Fibroblast of peridontal ligament (primary cell): ENCODE data around the gene SLA2.

Experiments used
- DNase-seq: peaks from one replicate; pipeline ENCODE4 v3.0.0-alpha.2; 2010; ENCODE audit errors: extremely low read depth

SLA2 gene

DNA sequence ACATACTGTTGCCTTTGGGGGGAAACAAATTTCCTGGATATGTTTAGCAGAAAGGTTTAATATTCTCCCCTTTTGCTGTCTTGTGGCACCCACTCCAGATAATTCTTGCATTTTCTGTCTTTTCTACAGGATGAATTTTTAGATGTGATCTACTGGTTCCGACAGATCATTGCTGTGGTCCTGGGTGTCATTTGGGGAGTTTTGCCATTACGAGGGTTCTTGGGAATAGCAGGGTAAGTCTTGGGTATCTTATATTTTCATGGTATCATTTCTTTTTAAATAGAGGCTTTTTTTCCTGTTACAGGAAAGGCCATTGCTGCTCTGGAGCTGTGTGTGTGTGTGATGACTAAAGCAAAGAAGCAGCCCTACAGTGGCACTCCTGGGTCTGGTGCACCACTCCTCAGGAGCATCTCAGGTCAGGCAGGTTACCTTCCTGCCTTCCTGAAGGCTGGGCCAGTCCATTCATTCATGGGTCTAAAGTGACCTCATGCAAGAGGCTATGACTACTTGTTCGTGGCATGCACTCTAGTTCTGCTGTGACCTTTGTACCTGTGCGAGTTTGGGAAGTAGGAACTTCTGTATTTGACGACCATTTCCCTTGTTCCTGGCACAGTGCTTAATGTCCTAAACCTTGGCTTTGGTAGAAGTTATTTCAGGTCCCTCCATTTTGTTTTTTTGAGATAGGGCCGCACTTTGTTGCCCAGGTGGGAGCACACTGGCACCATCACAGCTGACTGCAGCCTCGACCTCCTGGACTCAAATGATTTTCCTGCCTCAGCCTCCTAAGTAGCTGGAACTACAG is 38.2 kb downstream of the SLA2 start:
- no peak for DNase-seq

DNA sequence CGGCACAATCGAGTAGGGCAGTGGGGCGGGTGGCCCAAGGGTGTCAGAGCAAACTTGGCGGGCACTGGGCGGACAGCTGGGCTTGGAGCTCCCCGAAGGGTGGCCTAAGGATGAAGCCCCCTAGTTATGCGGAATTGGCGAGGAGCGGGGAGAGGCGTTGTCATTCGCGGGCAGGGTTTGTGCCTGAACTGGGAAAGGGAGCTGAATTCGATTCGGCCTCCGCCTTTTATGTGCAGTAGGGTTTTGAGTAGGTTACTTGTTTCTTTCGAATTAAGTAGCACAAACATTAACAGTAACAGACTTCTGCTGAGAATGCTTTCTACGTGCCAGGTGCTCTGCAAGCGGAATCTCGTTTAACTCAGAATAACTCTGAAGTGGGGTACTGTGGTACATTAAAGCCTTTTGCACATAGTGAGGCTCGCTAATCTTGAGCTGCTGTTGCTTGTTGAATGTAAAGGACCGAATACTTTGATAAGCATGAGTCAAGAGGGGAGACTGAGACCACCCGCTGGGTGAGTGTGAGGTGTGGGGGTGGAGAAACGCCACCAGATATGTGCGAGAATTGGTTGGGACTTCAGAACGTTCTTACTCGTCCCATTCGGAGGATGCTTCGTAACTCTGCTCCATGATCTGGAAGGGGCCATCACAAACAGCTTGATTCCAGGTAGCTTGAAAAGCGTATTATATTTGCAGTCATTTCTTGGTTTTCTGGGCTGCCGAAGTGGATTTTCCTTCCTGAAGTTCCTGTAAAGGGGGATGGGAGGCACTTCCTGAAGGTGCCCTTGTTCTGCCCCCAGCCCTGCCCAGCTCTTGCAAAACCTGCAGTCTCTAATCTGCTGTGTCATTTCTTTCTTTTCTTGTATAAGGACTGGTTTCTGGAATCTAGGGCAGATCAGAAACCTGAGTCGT is 39.6 kb downstream of the SLA2 start:
- DNase-seq: peak; percentile 28

DNA sequence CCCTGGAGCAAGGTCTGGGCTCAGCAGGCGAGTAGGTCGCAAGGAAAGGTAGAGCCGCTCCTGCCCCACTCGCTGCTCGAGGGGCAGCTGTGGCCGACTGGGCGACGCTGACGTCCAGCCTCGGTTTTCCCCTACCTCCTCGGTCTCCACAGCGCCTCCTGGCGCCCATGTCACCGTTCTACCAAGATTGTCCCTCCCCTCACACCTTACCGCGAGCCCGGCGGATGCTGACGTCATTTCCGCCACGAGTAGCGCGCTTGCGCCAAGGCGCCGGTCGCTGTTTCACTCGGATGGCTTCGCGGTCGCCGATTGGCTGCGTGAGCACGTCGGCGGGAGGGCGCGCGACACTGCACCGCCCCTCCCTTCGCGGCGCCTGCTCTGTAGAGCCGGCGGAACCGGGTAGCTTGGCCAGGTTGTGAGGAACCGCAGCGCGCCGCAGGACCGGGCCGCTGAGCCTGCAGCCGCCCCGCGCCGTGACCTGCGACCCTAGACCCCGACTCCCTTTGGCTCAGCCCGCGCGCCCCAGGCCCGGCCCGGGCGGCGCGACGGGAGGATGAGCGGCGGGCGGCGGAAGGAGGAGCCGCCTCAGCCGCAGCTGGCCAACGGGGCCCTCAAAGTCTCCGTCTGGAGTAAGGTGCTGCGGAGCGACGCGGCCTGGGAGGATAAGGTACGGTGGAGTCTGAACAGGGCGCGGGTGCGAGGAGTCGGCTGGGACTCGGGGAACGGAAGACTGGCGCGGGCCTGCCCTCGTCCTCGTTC is 40.4 kb downstream of the SLA2 start, which contains the start of gene RAB5IF:
Gene RAB5IF (plus strand): TSS at position 381 of the 759 bp plus-strand sequence. CDS start 173 bp downstream, at position 554.
- peak; percentile 98 for DNase-seq

DNA sequence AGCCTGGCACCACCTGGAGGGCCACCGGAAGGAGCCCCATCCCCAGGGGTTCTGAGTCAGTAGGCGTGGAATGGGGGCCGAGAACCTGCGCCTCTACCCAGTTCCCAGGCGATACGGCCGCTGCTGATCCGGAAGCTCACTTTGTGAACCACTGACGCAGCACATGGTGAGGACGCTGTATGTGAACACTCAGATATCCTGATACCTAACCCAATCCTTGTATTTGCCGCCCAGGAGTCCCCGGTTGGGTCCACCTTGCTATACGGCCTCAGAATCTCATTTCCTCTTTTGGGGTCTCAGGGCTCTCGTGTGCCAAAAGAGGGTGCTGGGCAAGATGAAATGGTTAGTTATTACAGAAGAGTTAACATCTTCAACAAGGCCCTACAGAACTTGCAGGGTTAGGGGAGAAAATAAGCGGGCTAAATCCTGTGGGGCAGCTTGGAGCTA is 41.0 kb downstream of the SLA2 start:
- no peak for DNase-seq

DNA sequence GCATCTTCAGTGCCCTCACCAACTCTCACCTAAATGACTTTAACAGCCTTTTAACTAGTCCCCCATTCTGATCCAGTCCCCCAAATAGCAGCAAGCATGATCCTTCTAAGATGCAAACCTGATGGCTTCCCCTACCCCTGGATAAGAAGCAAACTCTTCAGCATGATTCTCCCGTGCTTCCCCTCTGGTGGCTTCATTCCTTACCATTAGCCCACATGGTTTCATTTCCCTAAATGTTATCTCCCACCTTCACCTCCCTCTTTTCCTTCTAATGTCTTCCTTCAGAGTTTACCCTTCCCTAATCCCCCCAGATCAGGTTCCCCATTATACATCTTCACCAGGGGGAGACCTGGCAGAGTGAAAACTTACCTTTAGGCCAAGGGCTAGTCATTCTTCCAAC is 44.5 kb downstream of the SLA2 start:
- no peak for DNase-seq

DNA sequence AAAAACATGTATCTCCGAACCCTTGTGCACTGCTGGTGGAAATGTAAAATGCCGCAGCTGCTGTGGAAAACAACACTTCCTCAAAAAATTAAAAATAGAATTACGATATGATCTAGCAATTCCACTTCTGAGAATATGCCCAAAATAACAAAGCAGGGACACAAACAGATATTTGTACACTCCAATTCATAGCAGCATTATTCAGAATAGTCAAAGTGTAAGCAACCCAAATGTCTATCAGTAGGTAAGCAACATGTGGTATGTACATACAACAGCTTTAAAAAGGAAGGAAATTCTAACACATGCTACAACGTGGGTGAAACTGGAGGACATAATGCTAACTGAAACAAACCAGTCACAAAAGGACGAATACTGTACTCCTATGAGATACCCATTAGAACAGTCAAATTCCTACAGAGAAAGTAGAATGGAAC is 46.1 kb downstream of the SLA2 start:
- no peak for DNase-seq

DNA sequence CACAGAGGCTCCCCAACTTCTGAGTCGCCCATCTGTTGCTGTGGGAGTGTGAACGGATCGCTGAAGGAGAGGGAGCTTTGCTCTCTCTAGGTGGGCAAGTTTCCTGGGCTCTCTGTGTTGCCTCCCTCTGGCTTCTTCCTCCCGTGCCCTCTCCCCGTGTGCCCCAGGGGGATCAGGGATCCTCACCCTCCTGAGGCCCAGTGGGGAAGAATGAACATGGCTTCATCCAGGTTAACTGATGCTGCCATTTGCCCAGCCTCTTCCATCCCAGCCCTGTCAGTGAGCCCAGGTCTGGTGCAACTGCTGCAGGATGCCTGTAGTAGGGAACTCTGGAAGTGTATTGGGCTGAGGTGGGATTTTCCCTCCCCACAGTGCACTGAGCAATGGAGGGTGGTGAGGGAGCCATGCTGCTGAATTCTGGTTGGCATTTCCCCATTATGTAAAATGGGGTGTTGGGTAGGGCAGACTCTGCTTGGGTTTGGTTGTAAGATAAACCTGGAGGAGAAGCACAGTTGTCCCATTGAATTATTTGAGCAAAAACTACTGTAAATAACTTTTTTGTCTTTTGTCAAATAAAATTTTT is 52.6 kb downstream of the SLA2 start:
- no peak for DNase-seq

DNA sequence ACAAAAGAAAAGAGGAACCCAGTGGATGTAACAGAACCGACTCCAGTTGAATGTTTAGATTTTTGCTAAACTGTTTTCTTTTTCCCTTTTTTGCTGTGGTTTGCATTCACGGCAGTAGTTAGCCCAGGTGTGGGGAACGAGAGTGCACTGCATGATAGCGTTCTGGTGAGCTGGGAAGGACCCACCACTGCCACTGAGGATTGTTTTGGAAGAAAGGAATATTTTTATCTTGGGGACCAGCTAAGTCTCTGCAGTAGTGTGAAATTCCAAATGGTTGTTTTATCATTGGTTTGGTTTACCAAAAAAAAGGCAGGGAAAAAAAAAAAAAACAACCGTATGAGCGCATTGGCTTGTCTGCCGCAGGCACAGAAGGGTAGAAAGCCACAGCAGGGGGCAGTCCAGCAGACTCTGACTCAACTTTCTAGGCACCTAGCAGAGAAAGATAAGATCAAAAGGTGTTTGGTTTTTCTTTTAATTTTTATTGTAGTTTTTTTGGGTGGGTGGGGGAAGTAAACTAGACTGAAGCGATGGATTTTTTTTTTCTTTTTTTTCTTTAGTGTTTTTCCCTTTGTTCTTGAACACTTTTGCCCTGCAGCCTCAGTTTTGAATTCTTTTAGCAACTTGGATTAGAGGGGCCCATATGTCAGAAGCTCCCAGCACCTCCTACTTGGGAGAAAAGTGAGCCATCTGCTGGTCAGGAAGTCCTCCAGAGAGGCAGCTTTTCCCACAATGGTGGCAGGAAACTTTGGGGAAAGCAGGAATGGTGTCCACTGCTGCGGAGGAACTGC is 53.9 kb downstream of the SLA2 start:
- peak; percentile 51 for DNase-seq

DNA sequence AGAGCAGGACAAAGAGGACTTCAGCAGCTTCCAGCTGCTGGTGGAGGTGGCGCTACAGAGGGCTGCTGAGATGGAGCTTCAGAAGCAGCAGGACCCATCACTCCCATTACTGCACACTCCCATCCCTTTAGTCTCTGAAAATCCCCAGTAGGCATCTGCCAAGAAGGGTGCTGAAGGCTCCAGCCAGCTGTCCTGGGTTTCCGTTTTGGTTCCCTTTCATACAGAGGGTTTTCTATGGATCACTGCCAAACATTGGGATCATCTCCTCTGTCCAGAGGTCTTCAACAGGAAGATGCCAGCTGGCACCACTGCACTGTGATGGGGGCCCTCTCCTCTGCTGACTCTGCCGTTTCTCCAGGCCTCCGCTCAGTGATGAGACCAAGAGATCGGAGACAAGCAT is 54.7 kb downstream of the SLA2 start:
- DNase-seq: no peak

DNA sequence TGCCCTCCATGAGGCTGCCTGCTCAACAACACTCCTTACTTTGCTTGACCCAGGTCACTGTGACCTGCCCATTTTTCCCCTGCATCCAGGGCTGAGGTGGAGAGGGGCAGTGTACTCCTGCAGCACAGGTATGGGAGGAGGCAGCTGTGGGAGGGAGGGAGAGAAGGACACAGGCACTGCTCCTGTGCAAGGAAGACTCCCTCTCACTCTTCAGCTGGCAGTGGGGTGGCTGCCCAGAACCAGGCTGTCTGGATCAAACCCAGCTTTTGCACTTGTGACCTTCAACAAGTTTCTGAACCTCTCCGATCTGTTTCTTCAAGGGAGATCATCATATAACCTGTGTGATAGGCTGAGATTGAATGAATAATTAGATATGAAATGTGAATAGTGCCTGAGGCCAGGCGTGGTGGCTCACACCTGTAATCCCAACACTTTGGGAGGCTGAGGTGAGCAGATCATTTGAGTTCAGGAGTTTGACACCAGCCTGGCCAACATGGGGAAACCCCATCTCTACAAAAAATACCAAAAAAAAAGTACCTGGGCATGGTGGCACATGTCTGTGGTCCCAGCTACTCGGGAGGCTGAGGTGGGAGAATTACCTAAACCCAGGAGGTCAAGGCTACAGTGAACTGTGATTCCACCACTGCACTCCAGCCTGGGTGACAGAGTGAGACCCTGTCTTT is 58.5 kb downstream of the SLA2 start:
- no peak for DNase-seq

DNA sequence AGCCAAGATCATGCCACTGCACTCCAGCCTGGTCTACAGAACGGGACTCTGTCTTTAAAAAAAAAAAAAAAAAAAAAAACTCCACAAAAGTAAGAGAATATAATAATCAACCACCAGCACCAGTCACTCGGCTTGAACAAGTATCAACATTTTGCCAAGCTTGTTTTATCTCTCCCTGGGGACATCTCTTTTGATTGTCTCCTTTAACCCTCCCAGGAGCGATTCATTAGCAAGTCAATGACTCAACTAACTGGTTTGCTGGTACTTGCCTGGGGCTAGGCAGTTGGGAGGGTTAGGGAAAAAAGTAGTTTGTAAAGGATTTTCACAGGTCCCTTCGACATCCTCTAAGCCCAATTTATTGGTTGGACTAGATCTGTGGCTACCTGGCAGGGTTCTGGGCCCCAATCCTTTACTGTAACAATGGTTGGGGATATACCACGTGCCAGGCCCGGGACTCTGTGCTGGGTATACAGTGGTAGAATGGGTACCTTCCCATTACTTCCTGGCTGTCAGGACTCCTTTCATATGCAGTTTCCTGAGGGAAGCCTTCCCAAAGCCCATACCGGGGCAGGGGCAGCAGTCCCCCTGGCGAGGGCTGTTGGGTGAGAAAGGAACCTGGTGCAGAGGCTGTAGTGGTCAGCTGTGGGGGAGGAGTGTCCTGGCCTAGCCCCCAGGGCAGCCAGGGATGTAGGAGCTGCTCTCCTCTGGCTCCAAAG is 60.4 kb downstream of the SLA2 start:
- no peak for DNase-seq

DNA sequence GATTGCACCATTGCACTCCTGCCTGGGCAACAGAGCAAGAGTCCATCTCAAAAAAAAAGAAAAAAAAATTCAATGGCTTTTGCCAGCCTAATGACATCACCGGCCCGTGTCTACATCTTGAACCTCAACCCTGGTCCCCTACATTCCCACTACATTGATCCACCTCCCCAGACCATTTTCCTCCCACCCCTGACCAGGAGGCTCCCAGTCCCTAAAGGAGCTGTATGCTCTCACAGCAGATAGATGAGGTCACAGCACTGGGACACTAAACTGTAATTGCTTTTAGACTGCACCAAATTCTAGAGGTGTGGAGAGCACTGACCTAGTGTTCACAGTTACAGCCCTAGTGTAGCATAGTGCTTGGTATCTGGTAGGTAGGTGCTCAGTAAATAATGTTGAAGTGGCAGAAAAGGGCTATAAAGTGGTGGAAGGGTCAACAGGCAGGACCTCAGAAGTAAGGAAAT is 61.9 kb downstream of the SLA2 start:
- no peak for DNase-seq

DNA sequence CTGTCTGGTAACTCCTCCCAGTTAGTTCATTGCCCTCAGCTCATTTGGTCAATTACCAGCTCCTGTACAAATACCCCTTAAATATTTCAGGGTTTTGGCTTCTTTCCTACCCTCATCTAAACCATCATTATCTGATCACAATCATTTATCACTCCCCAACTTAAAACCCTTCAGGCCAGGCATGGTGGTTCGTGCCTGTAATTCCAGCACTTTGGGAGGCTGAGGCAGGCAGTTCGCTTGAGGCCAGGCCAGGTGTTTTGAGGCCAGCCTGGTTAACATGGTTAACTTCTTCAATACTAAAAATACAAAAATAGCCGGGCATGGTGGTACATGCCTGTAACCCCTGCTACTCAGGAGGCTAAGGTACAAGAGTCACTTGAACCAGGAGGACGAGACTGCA is 63.2 kb downstream of the SLA2 start:
- DNase-seq: no peak

DNA sequence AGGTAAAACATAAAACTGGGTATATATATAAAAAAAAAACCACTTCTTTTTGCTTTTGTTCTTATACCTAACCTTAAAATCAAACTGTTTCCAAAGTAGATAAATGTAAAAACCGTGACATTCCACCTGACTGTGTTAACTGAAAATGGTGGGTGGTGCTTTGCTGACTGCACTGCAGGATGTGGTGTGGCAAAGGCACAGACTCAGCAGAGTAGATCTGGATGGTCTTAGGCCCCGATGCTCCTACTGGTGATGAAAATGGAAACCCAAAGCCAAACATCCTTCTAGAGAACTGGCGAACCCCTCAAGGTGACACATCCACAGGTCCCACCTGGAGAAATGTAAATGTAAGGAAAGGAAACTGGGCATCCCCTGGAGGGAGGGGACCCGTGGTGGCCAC is 63.7 kb downstream of the SLA2 start:
- no peak for DNase-seq

DNA sequence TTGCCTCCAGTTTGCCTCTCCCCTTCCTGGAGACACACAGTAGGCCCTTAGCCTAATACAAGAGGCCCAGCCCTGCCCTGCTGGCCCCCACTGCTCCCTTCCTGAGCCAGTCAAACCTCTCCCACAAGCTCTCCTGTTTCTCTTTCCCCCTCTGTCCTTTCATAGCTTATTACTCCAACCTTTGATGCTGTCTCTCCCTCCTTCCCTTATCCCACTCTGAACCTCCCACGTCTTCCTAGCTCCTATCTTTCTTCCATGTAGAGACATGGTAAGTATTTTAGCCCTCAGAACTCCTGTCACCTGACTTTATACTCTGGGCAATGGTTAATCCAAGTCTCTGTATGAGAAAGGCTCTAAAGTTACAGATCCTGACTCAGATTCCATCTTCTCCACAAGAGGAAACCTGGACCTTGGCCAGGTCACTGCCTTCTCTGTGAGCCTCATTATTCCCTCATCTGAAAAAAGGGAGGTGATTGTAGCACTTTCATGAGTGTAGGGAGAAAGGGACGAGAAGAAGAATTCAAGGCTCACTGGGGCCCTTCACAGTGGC is 65.9 kb downstream of the SLA2 start:
- DNase-seq: peak; percentile 59

DNA sequence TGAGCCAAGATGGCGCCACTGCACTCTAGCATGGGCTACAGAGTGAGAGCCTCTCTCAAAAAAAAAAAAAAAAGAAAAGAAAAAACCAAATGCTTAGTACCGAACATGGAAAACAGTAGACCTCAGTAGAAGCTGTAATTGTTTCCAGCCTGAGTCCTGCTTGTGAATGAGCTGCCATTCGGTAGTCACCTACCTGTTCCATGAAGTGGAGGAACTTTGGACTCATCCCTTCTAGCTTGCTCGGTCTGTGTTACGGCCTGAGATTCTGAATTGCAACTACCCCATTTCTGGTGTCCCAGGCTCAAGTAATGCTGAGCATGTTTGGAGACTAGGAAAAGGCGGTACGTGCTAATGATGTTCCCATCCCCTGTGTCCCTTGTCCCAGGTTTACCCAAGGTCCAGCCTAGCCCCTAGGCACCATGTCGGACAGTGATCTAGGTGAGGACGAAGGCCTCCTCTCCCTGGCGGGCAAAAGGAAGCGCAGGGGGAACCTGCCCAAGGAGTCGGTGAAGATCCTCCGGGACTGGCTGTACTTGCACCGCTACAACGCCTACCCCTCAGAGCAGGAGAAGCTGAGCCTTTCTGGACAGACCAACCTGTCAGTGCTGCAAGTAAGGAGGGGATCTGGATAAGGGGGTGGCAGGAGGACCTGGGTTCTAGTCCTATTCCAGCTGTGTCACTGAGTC is 67.5 kb downstream of the SLA2 start:
- no peak for DNase-seq

DNA sequence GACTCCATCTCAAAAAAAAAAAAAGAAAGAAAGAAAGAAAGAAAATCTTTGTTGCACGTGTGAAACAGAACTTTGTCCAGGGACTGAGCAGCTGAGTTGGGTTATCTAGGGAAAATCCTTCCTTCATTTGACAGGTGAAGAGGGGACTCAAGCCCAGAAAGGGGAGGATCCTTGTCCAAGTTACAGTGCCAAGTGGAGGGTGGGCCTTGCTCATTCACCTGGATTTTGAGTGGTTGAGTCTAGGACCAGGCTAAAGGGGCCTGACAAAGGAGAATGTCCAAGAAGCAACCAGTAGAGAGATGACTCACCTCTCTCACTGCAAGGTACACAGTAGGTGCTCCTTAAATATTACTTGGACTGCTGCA is 69.9 kb downstream of the SLA2 start:
- DNase-seq: no peak

DNA sequence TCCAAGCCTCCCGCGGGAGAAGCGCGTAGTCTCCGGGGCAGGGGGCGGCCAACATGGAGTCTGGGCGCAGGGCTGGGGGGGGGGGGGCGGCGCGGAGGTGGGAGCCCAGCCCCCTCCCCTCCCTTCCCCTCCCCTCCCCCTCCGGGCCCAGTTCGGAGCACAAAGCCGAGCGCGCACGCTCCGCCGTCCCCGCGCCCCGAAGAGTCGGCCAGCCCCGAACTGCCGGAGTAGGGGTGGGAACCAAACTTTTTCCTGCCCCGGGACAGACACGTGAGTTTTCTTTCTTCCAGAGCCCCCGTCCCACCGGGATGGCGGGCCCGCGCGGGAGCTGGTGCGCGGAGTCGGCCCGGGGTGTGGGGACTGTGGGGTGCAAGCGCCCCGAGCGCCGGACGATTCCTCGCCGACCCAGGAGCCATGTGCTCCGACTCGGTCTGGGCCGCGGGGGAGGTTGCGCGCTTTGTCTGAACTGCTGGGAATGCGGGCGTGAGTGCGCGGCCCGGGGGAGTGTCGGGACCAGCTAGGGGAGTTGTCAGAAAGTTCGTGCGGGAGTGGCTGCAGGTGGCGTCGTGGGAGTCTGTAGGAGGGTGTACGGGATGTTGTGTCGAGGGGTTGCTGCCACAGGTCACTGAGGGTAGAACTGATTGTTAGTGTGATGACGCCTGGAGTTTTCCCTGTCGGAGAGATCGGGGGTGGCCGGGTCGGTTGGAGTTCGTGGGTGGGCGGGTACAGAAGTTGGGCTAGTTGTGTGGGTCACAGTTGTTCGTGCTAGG is 71.4 kb downstream of the SLA2 start:
- no peak for DNase-seq
